ENCODE data around the gene CREBZF. TPM values are rescaled to one million over a fixed set of nuclear protein-coding genes. Genes with fewer than 3 reads are reported as not detected.

CREBZF gene, protein sequence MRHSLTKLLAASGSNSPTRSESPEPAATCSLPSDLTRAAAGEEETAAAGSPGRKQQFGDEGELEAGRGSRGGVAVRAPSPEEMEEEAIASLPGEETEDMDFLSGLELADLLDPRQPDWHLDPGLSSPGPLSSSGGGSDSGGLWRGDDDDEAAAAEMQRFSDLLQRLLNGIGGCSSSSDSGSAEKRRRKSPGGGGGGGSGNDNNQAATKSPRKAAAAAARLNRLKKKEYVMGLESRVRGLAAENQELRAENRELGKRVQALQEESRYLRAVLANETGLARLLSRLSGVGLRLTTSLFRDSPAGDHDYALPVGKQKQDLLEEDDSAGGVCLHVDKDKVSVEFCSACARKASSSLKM
- 44.6 and 46.1 TPM in 2 replicates for total RNA-seq

DNA sequence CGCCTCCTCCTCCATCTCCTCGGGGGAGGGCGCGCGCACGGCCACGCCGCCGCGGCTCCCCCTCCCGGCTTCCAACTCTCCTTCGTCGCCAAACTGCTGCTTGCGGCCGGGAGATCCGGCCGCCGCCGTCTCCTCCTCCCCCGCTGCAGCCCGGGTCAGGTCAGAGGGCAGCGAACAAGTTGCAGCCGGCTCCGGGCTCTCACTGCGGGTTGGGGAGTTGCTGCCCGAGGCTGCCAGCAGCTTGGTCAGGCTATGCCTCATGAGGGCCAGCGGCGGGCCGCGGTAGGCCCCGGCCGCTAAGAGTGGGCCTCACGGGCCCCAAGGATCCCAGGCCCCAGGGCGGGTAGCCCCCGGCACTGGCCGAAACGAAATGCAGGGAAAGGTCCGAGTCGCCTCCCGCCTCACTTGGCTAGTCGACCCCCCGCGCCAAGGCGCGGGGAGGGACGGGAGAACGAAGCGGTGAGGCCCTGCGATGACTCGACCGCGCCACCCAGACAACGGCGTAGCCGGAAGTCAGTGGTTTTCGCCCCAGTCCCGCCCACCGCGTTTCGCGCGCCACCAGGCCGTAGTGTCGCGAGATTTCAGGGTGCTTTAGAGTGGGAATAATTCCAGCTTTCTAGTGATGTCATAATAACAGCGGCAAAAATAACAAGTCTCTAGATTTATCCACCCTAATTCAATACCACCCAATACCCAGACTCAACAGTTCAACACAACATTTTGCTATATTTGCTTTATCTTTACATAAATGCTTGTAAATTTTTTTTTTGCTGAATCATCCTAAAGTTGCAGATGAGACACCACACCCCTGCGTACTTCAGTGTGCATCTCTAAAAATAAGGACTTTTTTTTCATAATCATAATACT lies at the start of gene CREBZF:
Gene CREBZF, minus strand, starts transcription at position 515 of the 867 bp plus-strand sequence. Its CDS starts 254 bp downstream, at position 261.

DNA sequence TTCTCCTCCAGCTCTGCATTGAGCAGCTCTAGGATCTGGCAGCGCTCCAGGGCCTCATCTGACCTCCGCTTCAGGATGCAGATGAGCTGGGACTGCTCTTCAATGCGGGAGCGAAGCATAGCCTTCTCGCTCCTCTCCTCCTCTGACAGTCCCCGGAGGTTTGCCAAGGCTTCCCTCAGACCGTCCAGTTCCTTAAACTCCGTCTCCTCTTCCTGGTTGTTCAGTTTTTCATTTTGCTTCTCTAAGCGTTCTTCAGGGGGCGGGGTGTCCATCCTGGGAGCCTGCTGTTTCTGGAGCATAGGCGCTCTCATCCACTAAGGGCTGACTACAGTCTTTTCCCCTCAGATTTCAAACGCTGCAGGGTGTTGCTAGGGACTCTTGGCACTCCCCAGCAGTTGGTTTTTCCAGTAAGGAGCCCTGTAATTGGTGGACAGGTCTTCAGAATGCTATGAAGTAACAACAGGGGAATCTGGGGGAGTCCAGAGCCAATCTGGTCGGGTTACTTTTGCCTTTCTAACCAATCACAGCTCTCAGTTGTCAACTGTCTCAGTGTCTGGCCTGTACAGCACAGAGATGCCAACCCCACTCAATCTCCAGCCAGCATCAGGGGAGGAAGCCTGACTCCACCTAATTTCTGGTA lies 21.0 kb upstream of the CREBZF start, which contains the start of gene CCDC89:
Gene CCDC89, minus strand, starts transcription at position 376 of the 640 bp plus-strand sequence. Its CDS starts 65 bp downstream, at position 311.

GRCh38 chr11:85647604-85648299 lies 17.2 kb downstream of the CREBZF start, which contains the start of gene TMEM126A:
Gene TMEM126A (plus strand): TSS chr11:85647967. CDS start chr11:85650256, 2,289 bp downstream.

DNA sequence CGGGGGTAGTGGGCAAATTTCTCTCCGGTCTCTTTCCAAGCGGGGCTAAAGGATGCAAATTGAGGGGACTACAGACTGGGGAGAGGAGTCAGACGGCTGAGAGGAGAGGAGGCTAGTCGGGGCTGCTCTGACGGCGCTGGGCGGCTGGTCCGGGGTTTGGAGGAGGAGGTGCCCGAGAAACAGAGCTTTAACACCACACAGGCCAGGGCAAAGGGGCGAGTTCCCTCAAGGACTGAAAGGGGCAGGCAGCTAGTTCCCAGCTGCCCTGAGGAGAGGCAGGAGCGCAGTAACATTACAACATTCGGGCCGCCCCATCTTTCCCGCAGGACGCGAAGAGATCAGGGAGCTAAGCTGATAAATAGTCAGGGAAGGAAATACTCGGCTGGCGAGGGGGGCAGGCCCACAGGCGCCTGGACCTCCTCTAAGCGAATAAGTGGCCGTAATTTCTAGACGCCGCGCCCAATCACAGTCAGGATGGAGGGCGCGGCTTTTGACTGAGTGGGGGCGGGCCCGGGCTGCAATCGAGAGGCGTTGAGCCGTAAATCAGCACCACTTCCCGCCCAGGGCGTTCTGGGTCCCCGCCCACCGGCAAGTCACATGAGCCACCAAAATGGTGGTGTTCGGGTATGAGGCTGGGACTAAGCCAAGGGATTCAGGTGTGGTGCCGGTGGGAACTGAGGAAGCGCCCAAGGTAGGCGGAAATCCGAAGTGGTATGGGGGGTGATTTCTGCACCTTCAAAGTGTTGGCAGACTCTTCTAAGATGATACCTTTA lies 36.7 kb downstream of the CREBZF start, which contains the start of gene TMEM126B:
Gene TMEM126B, plus strand, starts transcription at position 596 of the 773 bp plus-strand sequence. Its CDS starts 15 bp downstream, at position 611.

DNA sequence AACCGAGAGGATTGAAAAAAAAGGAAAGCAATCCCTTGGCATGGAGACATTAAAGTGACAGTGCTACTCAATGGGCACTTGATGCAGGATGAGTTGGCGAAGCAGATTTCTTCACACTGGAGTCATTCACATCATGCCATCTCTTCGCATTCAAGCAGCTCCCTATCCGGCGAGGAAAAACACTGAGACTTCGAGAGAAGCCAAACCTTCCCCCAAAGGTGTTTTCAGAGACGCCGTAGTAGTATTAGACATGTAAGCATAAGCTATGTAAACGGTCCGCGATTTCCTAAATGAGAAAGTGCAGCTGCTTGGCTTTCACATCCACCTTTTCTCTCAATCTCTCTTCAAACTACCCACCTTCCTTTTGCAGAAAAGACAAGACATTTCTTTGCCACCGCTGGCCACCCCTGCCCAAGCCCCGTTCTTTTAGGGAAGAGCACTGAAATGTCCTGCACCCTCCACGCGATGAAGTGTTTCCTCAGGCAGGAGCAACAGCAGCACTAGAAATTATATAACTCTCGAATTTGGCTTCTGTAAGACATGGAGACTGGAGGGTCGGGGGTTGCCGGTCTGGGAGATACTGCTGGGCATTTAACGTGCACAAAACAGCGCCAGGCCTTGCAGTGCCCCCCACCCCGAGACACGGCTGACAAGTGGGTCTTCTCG lies 37.5 kb downstream of the CREBZF start, which contains the start of gene DLG2:
Gene DLG2, minus strand, starts transcription at position 13 of the 666 bp plus-strand sequence.

Other genes starting within 250 kb of the CREBZF start
- gene DLG2, start 37.8 kb downstream of the CREBZF start, total RNA-seq = 1.1 and 1.2 TPM in 2 replicates
- 86.2 and 97.2 TPM in 2 replicates for gene TMEM126B, start 36.5 kb downstream of the CREBZF start, total RNA-seq
- 56.7 and 68.4 TPM in 2 replicates for gene TMEM126A, start 17.2 kb downstream of the CREBZF start, total RNA-seq
- gene CCDC89, start 21.1 kb upstream of the CREBZF start, total RNA-seq = not detected in 2 replicates
- 1.2 and 1.5 TPM in 2 replicates for gene SYTL2, start 146.0 kb upstream of the CREBZF start, total RNA-seq
- gene CCDC83, start 190.3 kb upstream of the CREBZF start, total RNA-seq = not detected in 2 replicates